Coronary artery (tissue), 2 donors: ENCODE measurements around the gene DPH2.

Source experiments
- DNase-seq: peaks from one replicate; pipeline ENCODE4 v3.0.0-alpha.2; 2017; ENCODE audit warnings: low spot score
- H3K27ac ChIP-seq, 2 donors: fragments of 200-600 bp; sonication (generic); one replicate each; pipeline ENCODE4 v1.5.1; 2016 to 2019
- H3K4me3 ChIP-seq: fragments of 200-600 bp; sonication (generic); 2 replicates; pipeline ENCODE4 v1.5.1; 2016; ENCODE audit warnings: mild to moderate bottlenecking, moderate library complexity
- CTCF ChIP-seq: fragments of 200-600 bp; sonication (generic); IDR thresholded peaks from one replicate; pipeline ENCODE4 v1.5.1; 2019; ENCODE audit warnings: antibody characterized with exemption

Gene DPH2

GRCh38 chr1:43979261-43979527, 9.4 kb downstream of the DPH2 start:
- Histone ChIP-seq H3K27ac (peak overlapping the region in 1 of 2 donors; percentile 82), H3K4me3 (peak overlapping the region; percentile 89)
- no peak for TF ChIP-seq CTCF
- DNase-seq = no peak

- no peak for TF ChIP-seq CTCF
- Histone ChIP-seq H3K27ac (peak overlapping the region in 1 of 2 donors; percentile 82), H3K4me3 (peak overlapping the region; percentile 89)
- no peak for DNase-seq
Observed at GRCh38 chr1:43979528-43980254, 9.9 kb downstream of the DPH2 start.

- Histone ChIP-seq H3K4me3 (peak overlapping the region; percentile 89), H3K27ac (peak overlapping the region in 1 of 2 donors; percentile 82)
- DNase-seq = no peak
- TF ChIP-seq CTCF = no peak
Observed at GRCh38 chr1:43980255-43981134, 10.7 kb downstream of the DPH2 start.

GRCh38 chr1:43981135-43981491, 11.3 kb downstream of the DPH2 start:
- H3K27ac ChIP-seq = no peak overlapping the region
- DNase-seq = no peak
- no peak for TF ChIP-seq CTCF
- H3K4me3 ChIP-seq = no peak overlapping the region

GRCh38 chr1:43981636-43982035, 11.8 kb downstream of the DPH2 start:
- Histone ChIP-seq H3K4me3 (no peak overlapping the region), H3K27ac (no peak overlapping the region)
- no peak for DNase-seq
- no peak for TF ChIP-seq CTCF

GRCh38 chr1:43982241-43982640, 12.4 kb downstream of the DPH2 start:
- no peak for TF ChIP-seq CTCF
- DNase-seq = no peak
- Histone ChIP-seq H3K27ac (no peak overlapping the region), H3K4me3 (no peak overlapping the region)

GRCh38 chr1:43982808-43983207, 13.0 kb downstream of the DPH2 start:
- no peak overlapping the region for H3K4me3 ChIP-seq
- H3K27ac ChIP-seq = no peak overlapping the region
- no peak for DNase-seq
- no peak for TF ChIP-seq CTCF
